Measurements from ENCODE around the gene KLHL6.
A peak's percentile ranks its signal among the peaks of the same experiment; 100 is the strongest.
"Not testable (repeated sequence)": the region's sequence is repeated elsewhere in the genome, so short reads cannot be mapped to it uniquely, and the experiment has no call there.

KLHL6 gene

GRCh38 chr3:183484431-183485075 is 71.0 kb downstream of the KLHL6 start:
- DNase-seq: peak; percentile 20

- no peak for DNase-seq
Observed at GRCh38 chr3:183481582-183481981, 73.9 kb downstream of the KLHL6 start.

GRCh38 chr3:183478501-183478900 is 77.0 kb downstream of the KLHL6 start:
- DNase-seq: no peak

DNA sequence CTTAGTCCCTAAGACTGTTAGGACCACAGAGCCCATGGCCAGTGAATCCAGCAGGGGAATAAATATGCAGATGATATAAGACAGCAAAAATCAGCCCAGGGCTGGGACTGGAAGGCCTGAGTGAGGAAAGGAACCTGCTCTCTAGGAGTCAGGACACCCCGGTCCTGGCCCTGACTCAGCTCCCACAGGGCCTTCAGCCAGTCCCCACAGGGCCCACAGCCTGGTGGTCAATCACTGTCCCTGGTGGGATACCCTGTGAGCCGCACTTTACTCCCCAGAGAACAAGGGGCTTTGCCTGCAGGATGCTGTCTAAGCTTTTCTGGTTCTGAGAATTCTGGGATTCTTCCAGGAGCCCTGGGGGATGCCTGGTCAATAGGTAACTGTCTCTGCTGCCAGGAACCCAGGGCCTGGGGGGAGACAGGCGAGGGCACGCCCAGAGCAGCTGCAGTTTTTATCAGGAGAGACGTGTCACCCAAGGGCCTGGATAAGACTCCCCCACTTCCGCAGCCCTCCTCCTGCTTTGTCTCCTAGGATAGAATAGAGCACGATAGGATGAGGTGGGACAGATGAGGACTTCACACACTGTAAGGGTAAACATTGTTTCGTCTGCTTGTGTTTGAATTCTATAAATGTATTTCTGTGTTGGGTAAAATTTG is 77.6 kb downstream of the KLHL6 start:
- DNase-seq: no peak

DNA sequence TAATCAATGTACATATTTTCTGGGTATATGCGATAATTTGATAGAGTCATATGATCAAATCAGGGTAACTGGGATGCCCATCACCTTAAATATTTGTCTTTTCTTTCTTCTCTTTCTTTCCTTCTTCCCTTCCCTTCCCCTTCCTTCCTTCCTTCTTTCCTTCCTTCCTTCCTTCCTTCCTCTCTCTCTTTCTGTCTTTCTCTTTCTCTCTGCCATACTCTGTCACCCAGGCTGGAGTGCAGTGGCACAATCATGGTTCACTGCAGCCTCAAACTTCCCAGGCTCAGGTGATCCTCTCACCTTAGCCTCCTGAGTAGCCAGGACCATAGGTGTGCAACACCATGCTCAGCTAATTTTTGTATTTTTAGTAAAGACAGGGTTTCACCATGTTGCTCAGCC is 79.7 kb downstream of the KLHL6 start:
- not testable (repeated sequence) for DNase-seq

DNA sequence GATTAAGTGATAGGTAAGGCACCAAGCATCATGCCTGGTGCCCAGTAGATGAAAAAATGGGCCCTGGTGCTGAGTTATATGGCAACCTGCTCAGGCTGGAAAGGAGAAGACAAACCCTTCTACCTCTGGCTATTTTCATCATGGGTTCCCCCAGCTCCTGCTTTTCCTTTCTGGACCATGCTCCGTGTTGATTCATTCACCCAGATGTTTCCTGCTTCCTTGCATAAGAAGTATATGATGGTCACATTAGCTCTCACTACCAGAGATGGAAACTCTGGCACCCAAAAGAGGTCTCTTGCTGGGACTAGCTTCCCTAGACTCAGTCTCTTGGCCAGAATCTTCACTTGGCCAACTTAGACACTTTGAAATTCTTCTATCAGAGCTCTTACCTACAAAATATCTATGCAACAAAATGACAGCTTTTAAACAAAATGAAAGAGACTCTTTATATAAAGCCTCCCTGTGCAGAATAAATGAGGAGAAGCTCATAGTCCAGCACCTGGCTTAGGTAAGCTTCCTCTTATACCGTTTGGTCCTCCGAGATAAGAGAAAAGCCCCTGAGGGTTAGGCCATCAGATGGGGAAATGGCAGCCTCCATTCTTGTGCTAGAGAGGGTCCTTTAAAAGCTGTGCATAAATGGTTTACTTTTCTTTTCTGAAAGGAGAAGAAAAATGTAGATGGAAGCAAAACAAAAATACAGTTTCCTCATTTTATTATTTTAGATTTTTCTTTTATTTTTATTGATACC is 80.3 kb downstream of the KLHL6 start:
- DNase-seq: no peak

DNA sequence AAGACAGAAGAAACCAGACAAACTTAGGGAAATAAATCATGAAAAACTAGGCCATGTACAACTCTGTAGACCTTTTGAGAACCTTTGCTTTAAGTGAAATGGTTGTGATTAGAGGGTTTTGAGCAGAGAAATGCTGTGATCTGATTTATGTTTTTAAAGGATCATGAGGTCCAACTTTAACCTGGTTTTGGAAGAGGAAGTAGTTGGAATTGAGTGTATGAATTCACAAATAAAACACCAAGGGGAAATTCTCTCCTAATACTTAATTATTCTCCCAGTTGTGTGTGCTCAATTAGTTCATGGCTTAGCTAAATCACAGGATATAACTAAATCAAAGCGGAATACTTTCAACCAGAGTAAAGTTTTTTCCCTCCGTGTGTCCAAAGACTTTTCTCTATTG is 81.5 kb downstream of the KLHL6 start:
- DNase-seq: no peak

GRCh38 chr3:183472155-183472554 is 83.4 kb downstream of the KLHL6 start:
- no peak for DNase-seq

GRCh38 chr3:183468424-183468823 is 87.1 kb downstream of the KLHL6 start:
- no peak for DNase-seq

GRCh38 chr3:183466575-183466974 is 88.9 kb downstream of the KLHL6 start:
- DNase-seq: no peak

DNA sequence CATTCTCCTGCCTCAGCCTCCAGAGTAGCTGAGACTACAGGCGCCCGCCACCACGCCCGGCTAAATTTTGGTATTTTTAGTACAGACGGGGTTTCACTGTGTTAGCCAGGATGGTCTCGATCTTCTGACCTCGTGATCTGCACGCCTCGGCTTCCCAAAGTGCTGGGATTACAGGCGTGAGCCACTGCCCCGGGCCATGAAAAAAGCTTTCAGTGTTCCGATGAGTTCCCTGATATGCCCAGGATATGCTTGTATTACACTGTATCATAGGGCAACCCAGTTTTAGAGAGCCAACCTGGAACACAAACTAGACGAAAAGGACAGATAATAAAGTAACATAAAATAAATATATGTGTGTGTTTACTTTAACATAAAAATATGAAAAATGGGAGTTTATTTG is 89.8 kb downstream of the KLHL6 start:
- DNase-seq: not testable (repeated sequence)

- no peak for DNase-seq
Observed at GRCh38 chr3:183464480-183464879, 91.0 kb downstream of the KLHL6 start.

- no peak for DNase-seq
Observed at GRCh38 chr3:183460081-183461055, 95.1 kb downstream of the KLHL6 start.

GRCh38 chr3:183455089-183455488 is 100.4 kb downstream of the KLHL6 start:
- no peak for DNase-seq

GRCh38 chr3:183454064-183454463 is 101.4 kb downstream of the KLHL6 start:
- no peak for DNase-seq

DNA sequence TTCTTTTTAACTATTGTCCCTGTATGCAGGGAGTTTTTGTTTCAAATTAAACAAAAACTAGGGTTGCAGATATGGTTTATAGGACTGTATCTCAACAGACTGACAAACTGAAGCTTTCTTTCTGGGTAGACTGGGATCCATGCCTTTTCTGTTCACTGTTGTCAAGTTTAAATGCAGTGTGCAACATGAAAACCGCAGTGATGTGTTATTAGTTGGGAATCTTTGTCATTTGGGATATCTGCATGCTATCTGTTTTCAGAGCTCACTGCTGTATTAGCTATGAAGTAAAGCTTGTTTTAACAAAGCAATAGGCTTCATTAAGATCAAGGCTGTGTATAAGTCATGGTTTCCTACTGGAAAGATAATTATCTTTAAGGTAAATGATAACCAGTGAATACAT is 105.7 kb downstream of the KLHL6 start:
- no peak for DNase-seq

- no peak for DNase-seq
Observed at GRCh38 chr3:183449391-183449790, 106.1 kb downstream of the KLHL6 start.

- DNase-seq: no peak
Observed at GRCh38 chr3:183448369-183449128, 107.0 kb downstream of the KLHL6 start.

GRCh38 chr3:183447206-183448001 is 108.1 kb downstream of the KLHL6 start:
- DNase-seq: peak; percentile 89

DNA sequence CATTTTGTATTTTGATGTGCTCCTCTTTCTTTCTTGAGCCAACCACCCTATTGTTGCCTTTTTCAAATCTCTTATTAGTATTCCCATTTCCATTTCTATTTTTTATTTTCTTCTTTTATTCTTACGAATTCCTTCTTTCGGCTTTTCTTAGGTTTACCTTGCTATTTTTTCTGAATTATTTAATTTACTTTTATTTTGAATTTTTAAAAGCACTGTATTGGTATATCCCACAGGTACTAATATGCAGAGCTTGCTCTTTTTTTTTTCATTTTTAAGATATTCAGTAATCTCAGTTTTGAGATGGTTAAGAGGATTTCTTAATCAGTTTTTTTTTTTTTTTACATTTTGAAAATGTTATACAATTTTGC is 108.7 kb downstream of the KLHL6 start:
- no peak for DNase-seq

- DNase-seq: no peak
Observed at GRCh38 chr3:183444748-183445147, 110.8 kb downstream of the KLHL6 start.

All from stimulated activated CD8-positive, alpha-beta memory T cell treated with anti-CD3 and anti-CD28 coated beads, Interleukin-4, amount 100 ng/mL, for 48 hours (primary cell).